ENCODE results near the gene TBC1D5. TPM values are rescaled to one million over a fixed set of nuclear protein-coding genes. Genes with fewer than 3 reads are reported as not detected.

TBC1D5 gene
- polyA plus RNA-seq, 3 donors, result 8.9 to 25.6 (median 18.1) TPM

GRCh38 chr3:17158941-17159682 lies 583.3 kb downstream of the TBC1D5 start:
- H3K27ac ChIP-seq (ENCODE audit: low read depth, low read length), result no peak overlapping the region
- WGBS, 3 donors, result 81 to 96% (median 96%) methylated on average over 8 of the region's 8 CpGs

- H3K27ac ChIP-seq (ENCODE audit: low read depth, low read length), result no peak overlapping the region
- 61 to 78% (median 77%) methylated on average over 2 of the region's 2 CpGs for WGBS, 3 donors
These were observed 584.7 kb downstream of the TBC1D5 start for GRCh38 chr3:17157713-17158112.

- 96 to 100% (median 97%) methylated on average over 10 of the region's 10 CpGs for WGBS, 3 donors
- no peak overlapping the region for H3K27ac ChIP-seq (ENCODE audit: low read depth, low read length)
These were observed 585.6 kb downstream of the TBC1D5 start for GRCh38 chr3:17156864-17157263.

GRCh38 chr3:17155951-17156350 lies 586.5 kb downstream of the TBC1D5 start:
- WGBS, 3 donors, result 95 to 100% (median 96%) methylated on average over 1 of the region's 1 CpG
- no peak overlapping the region for H3K27ac ChIP-seq (ENCODE audit: low read depth, low read length)

- H3K27ac ChIP-seq (ENCODE audit: low read depth, low read length), result no peak overlapping the region
- 94 to 97% (median 95%) methylated on average over 10 of the region's 10 CpGs for WGBS, 3 donors
These were observed 587.5 kb downstream of the TBC1D5 start for GRCh38 chr3:17154941-17155340.

- no peak overlapping the region for H3K27ac ChIP-seq (ENCODE audit: low read depth, low read length)
- WGBS, 3 donors, result 93 to 99% (median 96%) methylated on average over 4 to 5 of the region's 5 CpGs
These were observed 588.2 kb downstream of the TBC1D5 start for GRCh38 chr3:17154221-17154620.

- no peak overlapping the region for H3K27ac ChIP-seq (ENCODE audit: low read depth, low read length)
- 97 to 100% (median 99%) methylated on average over 4 of the region's 4 CpGs for WGBS, 3 donors
These were observed 589.2 kb downstream of the TBC1D5 start for GRCh38 chr3:17153209-17153608.

- WGBS, 3 donors, result 84 to 92% (median 85%) methylated on average over 16 of the region's 16 CpGs
- no peak overlapping the region for H3K27ac ChIP-seq (ENCODE audit: low read depth, low read length)
These were observed 590.6 kb downstream of the TBC1D5 start for GRCh38 chr3:17151598-17152373.

- WGBS, 3 donors, result 76 to 93% (median 79%) methylated on average over 9 of the region's 9 CpGs
- no peak overlapping the region for H3K27ac ChIP-seq (ENCODE audit: low read depth, low read length)
These were observed 593.4 kb downstream of the TBC1D5 start for GRCh38 chr3:17149076-17149475.

GRCh38 chr3:17144665-17144993 lies 597.8 kb downstream of the TBC1D5 start:
- 92 to 99% (median 98%) methylated on average over 7 of the region's 7 CpGs for WGBS, 3 donors
- H3K27ac ChIP-seq (ENCODE audit: low read depth, low read length), result no peak overlapping the region

- WGBS, 3 donors, result 86 to 93% (median 91%) methylated on average over 10 of the region's 10 CpGs
- H3K27ac ChIP-seq (ENCODE audit: low read depth, low read length), result no peak overlapping the region
These were observed 598.4 kb downstream of the TBC1D5 start for GRCh38 chr3:17143893-17144664.

GRCh38 chr3:17142516-17142915 lies 599.9 kb downstream of the TBC1D5 start:
- no peak overlapping the region for H3K27ac ChIP-seq (ENCODE audit: low read depth, low read length)
- WGBS, 3 donors, result 95 to 97% (median 96%) methylated on average over 10 of the region's 10 CpGs

- 92 to 97% (median 93%) methylated on average over 4 of the region's 4 CpGs for WGBS, 3 donors
These were observed 600.7 kb downstream of the TBC1D5 start for GRCh38 chr3:17141699-17142098.

GRCh38 chr3:17140670-17141505 lies 601.5 kb downstream of the TBC1D5 start:
- no peak overlapping the region for H3K27ac ChIP-seq (ENCODE audit: low read depth, low read length)

More at GRCh38 chr3:17141699-17142098, 600.7 kb downstream of the TBC1D5 start:
- no peak overlapping the region for H3K27ac ChIP-seq (ENCODE audit: low read depth, low read length)

GRCh38 chr3:17138246-17139039 lies 604.0 kb downstream of the TBC1D5 start:
- 81 to 93% (median 92%) methylated on average over 7 of the region's 7 CpGs for WGBS, 3 donors

More at GRCh38 chr3:17140670-17141505, 601.5 kb downstream of the TBC1D5 start:
- WGBS, 3 donors, result 77 to 84% (median 79%) methylated on average over 13 of the region's 13 CpGs

GRCh38 chr3:17137321-17137826 lies 605.1 kb downstream of the TBC1D5 start:
- WGBS, 3 donors, result 88 to 97% (median 93%) methylated on average over 5 of the region's 5 CpGs

More at GRCh38 chr3:17138246-17139039, 604.0 kb downstream of the TBC1D5 start:
- H3K27ac ChIP-seq (ENCODE audit: low read depth, low read length), result no peak overlapping the region

GRCh38 chr3:17136136-17136721 lies 606.2 kb downstream of the TBC1D5 start:
- 54 to 66% (median 63%) methylated on average over 11 of the region's 11 CpGs for WGBS, 3 donors
- H3K27ac ChIP-seq (ENCODE audit: low read depth, low read length), result no peak overlapping the region

More at GRCh38 chr3:17137321-17137826, 605.1 kb downstream of the TBC1D5 start:
- no peak overlapping the region for H3K27ac ChIP-seq (ENCODE audit: low read depth, low read length)

All from adipose tissue (tissue), 3 donors.